ENCODE data around the gene RAD51B. TPM values are rescaled to one million over a fixed set of nuclear protein-coding genes. Genes with fewer than 3 reads are reported as not detected.

Gene RAD51B
- total and polyA plus RNA-seq, 2 of the 13 experiments (the other 11 are each of a cell fraction or from before 2014, with no cell fraction given) = 7.0 to 9.5 TPM

GRCh38 chr14:68172216-68172615 is 352.6 kb downstream of the RAD51B start (continued):
- TF ChIP-seq SKIL (CRISPR knock-in tag; IDR thresholded peaks at IDR 0.05; ENCODE audit: borderline replicate concordance) (0 out of 2 replicates have a peak, but pooled peaks have one; percentile 23), AGO1 (IDR thresholded peaks at IDR 0.05; ENCODE audit: low read depth, low read length, poor library complexity, severe bottlenecking) (no peak), RXRA (CRISPR knock-in tag; IDR thresholded peaks at IDR 0.05) (no peak; the same call in 1 of the 2 replicates), KAT8 (CRISPR knock-in tag; IDR thresholded peaks at IDR 0.05) (peak; percentile 11; the same call in 1 of the 2 replicates), SRSF4 (IDR thresholded peaks at IDR 0.05; ENCODE audit: low read depth, low read length, poor library complexity, severe bottlenecking) (no peak), NR2C2 (CRISPR knock-in tag; IDR thresholded peaks at IDR 0.05; ENCODE audit: borderline replicate concordance) (peak; percentile 38; the same call in 1 of the 2 replicates), SAP130 (CRISPR knock-in tag; IDR thresholded peaks at IDR 0.05; ENCODE audit: low read depth) (peak; percentile 32), CREB1 (IDR thresholded peaks at IDR 0.05) (no peak), CREB1 (CRISPR knock-in tag; IDR thresholded peaks at IDR 0.05) (peak; percentile 23; the same call in 1 of the 2 replicates), ATF2 (CRISPR knock-in tag; IDR thresholded peaks at IDR 0.05) (peak; percentile 76; the same call in 1 of the 2 replicates), DRAP1 (CRISPR knock-in tag; IDR thresholded peaks at IDR 0.05) (0 out of 2 replicates have a peak, but pooled peaks have one; percentile 7), ZNF710 (CRISPR knock-in tag; IDR thresholded peaks at IDR 0.05; ENCODE audit: borderline replicate concordance) (no peak), CREM (IDR thresholded peaks at IDR 0.05) (peak; percentile 65; the same call in 1 of the 2 replicates), CREM (CRISPR knock-in tag; IDR thresholded peaks at IDR 0.05) (no peak), ZNF121 (CRISPR knock-in tag; IDR thresholded peaks at IDR 0.05) (peak; percentile 40; the same call in 1 of the 2 replicates), RFX3 (CRISPR knock-in tag; IDR thresholded peaks at IDR 0.05) (no peak), ZNF326 (CRISPR knock-in tag; IDR thresholded peaks at IDR 0.05; ENCODE audit: borderline replicate concordance) (no peak), ZNF775 (CRISPR knock-in tag; IDR thresholded peaks at IDR 0.05; ENCODE audit: borderline replicate concordance) (no peak), HDAC2 (CRISPR knock-in tag; IDR thresholded peaks at IDR 0.05) (peak; percentile 67; the same call in 1 of the 2 replicates), TBL1XR1 (IDR thresholded peaks at IDR 0.05; ENCODE audit: borderline replicate concordance, low read length, partially characterized antibody) (peak; percentile 66), KLF16 (CRISPR knock-in tag; IDR thresholded peaks at IDR 0.05) (no peak; a peak in 1 of 4 replicates), ARID3A (IDR thresholded peaks at IDR 0.05; ENCODE audit: low read depth, low read length) (peak; percentile 96), FOXJ3 (CRISPR knock-in tag; IDR thresholded peaks at IDR 0.05; ENCODE audit: borderline replicate concordance) (peak; percentile 76; the same call in 1 of the 2 replicates)

Data from HepG2 (cell line).